IPS-11a (cell line): Measurements from ENCODE around the gene PPOX.

ENCODE experiments used
- H3K4me3 ChIP-seq: one replicate; pipeline ENCODE4 v1.5.1; 2013; ENCODE audit warnings: low read depth, low read length, control low read depth

The PPOX gene

GRCh38 chr1:161219078-161219892 is 53.1 kb downstream of the PPOX start:
- no peak overlapping the region for H3K4me3 ChIP-seq

DNA sequence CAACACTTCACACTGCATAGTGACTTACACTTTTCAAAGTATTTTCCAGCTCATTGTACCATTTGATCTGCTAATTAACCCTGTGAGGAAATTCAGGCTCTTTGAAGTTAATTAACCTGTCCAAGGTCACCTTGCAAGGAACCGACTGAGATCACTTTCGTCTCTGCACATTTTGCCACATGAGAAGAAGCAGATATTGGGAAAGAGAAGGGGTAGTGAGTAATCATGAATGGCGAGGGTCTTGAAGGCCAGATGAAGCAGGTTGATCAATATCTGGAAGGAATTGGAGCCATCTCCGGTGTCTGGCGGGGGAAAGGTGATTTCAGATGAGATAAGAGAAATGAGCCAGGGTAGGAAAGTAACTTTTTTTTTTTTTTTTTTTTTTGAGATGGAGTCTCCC is 53.8 kb downstream of the PPOX start:
- H3K4me3 ChIP-seq, result no peak overlapping the region
